ENCODE measurements around the gene LAS1L. TPM values are rescaled to one million over a fixed set of nuclear protein-coding genes. Genes with fewer than 3 reads are reported as not detected.

LAS1L gene
- total and polyA plus RNA-seq, 2 experiments from 2014 or later, result 21.3 to 25.0 TPM

- no peak overlapping the region for H3K27ac ChIP-seq
- H3K79me2 ChIP-seq (ENCODE audit: insufficient read depth), result no peaks in the 10 kb centered on the region
- H3K4me1 ChIP-seq (ENCODE audit: insufficient read depth), result no peaks in the 10 kb centered on the region
- no peak for DNase-seq
- H3K9ac ChIP-seq, result no peak overlapping the region
- H3K27me3 ChIP-seq (replicated peaks; ENCODE audit: insufficient read depth), result no peaks in the 10 kb centered on the region
- TF ChIP-seq EZH2 (IDR thresholded peaks at IDR 0.05; ENCODE audit: insufficient read depth, poor library complexity, severe bottlenecking), result no peak
- TF ChIP-seq EZH2phosphoT487 (IDR thresholded peaks at IDR 0.05; ENCODE audit: insufficient read depth, low read depth), result no peak
- no peaks in the 10 kb centered on the region for H3F3A ChIP-seq (ENCODE audit: insufficient read depth)
- no peak overlapping the region for H2AFZ ChIP-seq
- no peaks in the 10 kb centered on the region for H3K9me3 ChIP-seq (ENCODE audit: low read depth)
- WGBS, 2 experiments (ENCODE audit: low coverage in 1 of 2, low lambda C conversion rate in 2 of 2, missing lambda C conversion rate in 2 of 2), result 36 to 60% methylated on average over 3 of the region's 3 CpGs
- no peaks in the 10 kb centered on the region for H3K36me3 ChIP-seq (ENCODE audit: low read depth)
- H3K9me2 ChIP-seq (ENCODE audit: insufficient read depth), result no peaks in the 10 kb centered on the region
- H3K4me2 ChIP-seq (ENCODE audit: unreplicated experiment), result no peak overlapping the region
- in situ Hi-C loops (cut with MboI), result no loop called here
- H4K20me1 ChIP-seq (ENCODE audit: insufficient read depth), result no peaks in the 10 kb centered on the region
- no peak overlapping the region for H3K4me3 ChIP-seq
Observed at GRCh38 chrX:65516756-65517155, 17.8 kb downstream of the LAS1L start.

DNA sequence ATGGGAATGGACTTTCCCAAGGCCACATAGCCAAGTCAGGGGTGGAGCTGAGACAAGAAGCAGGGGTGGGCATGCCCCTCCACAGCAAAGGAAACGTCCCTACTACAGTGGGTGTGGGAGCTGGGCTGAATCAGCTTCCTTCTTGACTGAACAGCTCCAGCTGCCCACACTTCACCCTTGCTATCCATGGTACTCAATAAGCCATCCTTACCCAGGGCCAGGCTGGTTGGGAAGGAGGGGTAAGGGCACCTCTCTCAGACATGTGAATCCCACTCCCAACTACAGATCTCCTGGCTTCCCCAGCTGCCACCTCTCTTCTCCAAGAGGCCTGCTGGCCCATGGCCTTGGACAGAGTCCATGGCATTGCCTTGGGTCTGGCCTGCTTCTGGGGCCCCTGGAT, 21.0 kb downstream of the LAS1L start:
- no peaks in the 10 kb centered on the region for H3K4me1 ChIP-seq (ENCODE audit: insufficient read depth)
- no peaks in the 10 kb centered on the region for H4K20me1 ChIP-seq (ENCODE audit: insufficient read depth)
- TF ChIP-seq EZH2phosphoT487 (IDR thresholded peaks at IDR 0.05; ENCODE audit: insufficient read depth, low read depth), result no peak
- TF ChIP-seq EZH2 (IDR thresholded peaks at IDR 0.05; ENCODE audit: insufficient read depth, poor library complexity, severe bottlenecking), result no peak
- 0% methylated on average over 1 of the region's 1 CpG; no CpG with 5 or more reads in 1 of the 2 experiments for WGBS, 2 experiments (ENCODE audit: low coverage in 1 of 2, low lambda C conversion rate in 2 of 2, missing lambda C conversion rate in 2 of 2)
- in situ Hi-C loops (cut with MboI), result no loop called here
- H3K27ac ChIP-seq, result no peak overlapping the region
- H3K9ac ChIP-seq, result no peak overlapping the region
- no peaks in the 10 kb centered on the region for H3K9me2 ChIP-seq (ENCODE audit: insufficient read depth)
- H2AFZ ChIP-seq, result no peak overlapping the region
- H3K4me2 ChIP-seq (ENCODE audit: unreplicated experiment), result no peak overlapping the region
- no peak for DNase-seq
- H3K27me3 ChIP-seq (replicated peaks; ENCODE audit: insufficient read depth), result no peaks in the 10 kb centered on the region
- H3F3A ChIP-seq (ENCODE audit: insufficient read depth), result no peaks in the 10 kb centered on the region
- no peaks in the 10 kb centered on the region for H3K9me3 ChIP-seq (ENCODE audit: low read depth)
- no peak overlapping the region for H3K4me3 ChIP-seq
- H3K79me2 ChIP-seq (ENCODE audit: insufficient read depth), result no peaks in the 10 kb centered on the region
- H3K36me3 ChIP-seq (ENCODE audit: low read depth), result no peaks in the 10 kb centered on the region

DNA sequence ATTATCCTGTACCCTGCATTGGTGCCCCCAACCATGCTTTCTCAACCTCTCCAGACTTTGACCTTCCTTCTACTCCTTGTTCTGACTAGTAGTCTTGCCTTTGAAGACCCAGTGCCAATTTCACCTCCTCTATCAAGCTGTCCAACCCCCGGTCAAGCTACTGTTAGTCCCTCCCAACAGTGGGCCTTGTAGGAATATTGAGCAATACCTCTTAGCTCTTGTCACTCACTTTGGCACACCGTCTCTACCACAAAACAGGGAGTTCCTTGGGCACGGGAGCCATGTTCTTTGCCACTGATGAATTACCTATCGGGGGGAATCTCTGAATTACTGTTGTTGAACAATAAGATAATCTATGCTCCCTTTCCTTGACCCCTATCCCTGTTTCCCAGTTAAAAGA, 25.2 kb downstream of the LAS1L start:
- Histone ChIP-seq H4K20me1 (ENCODE audit: insufficient read depth) (no peaks in the 10 kb centered on the region), H3K9me2 (ENCODE audit: insufficient read depth) (no peaks in the 10 kb centered on the region), H3K9ac (no peak overlapping the region), H3K27me3 (replicated peaks; ENCODE audit: insufficient read depth) (no peaks in the 10 kb centered on the region), H2AFZ (no peak overlapping the region), H3K27ac (no peak overlapping the region), H3K9me3 (ENCODE audit: low read depth) (no peaks in the 10 kb centered on the region), H3F3A (ENCODE audit: insufficient read depth) (no peaks in the 10 kb centered on the region), H3K4me3 (no peak overlapping the region), H3K36me3 (ENCODE audit: low read depth) (no peaks in the 10 kb centered on the region), H3K79me2 (ENCODE audit: insufficient read depth) (no peaks in the 10 kb centered on the region), H3K4me2 (ENCODE audit: unreplicated experiment) (no peak overlapping the region), H3K4me1 (ENCODE audit: insufficient read depth) (no peaks in the 10 kb centered on the region)
- in situ Hi-C loops (cut with MboI), result no loop called here
- TF ChIP-seq EZH2phosphoT487 (IDR thresholded peaks at IDR 0.05; ENCODE audit: insufficient read depth, low read depth), result no peak
- no peak for TF ChIP-seq EZH2 (IDR thresholded peaks at IDR 0.05; ENCODE audit: insufficient read depth, poor library complexity, severe bottlenecking)
- 98% methylated on average over 4 of the region's 4 CpGs for WGBS, 2 experiments (ENCODE audit: low coverage in 1 of 2, low lambda C conversion rate in 2 of 2, missing lambda C conversion rate in 2 of 2)
- no peak for DNase-seq

GRCh38 chrX:65508851-65509250, 25.7 kb downstream of the LAS1L start:
- H3K9ac ChIP-seq, result no peak overlapping the region
- TF ChIP-seq EZH2 (IDR thresholded peaks at IDR 0.05; ENCODE audit: insufficient read depth, poor library complexity, severe bottlenecking), result no peak
- TF ChIP-seq EZH2phosphoT487 (IDR thresholded peaks at IDR 0.05; ENCODE audit: insufficient read depth, low read depth), result no peak
- no peak overlapping the region for H3K4me2 ChIP-seq (ENCODE audit: unreplicated experiment)
- no peaks in the 10 kb centered on the region for H3K9me3 ChIP-seq (ENCODE audit: low read depth)
- H3K9me2 ChIP-seq (ENCODE audit: insufficient read depth), result no peaks in the 10 kb centered on the region
- WGBS, 2 experiments (ENCODE audit: low coverage in 1 of 2, low lambda C conversion rate in 2 of 2, missing lambda C conversion rate in 2 of 2), result 98 to 100% methylated on average over 4 of the region's 4 CpGs
- H4K20me1 ChIP-seq (ENCODE audit: insufficient read depth), result no peaks in the 10 kb centered on the region
- no peak overlapping the region for H3K27ac ChIP-seq
- no peaks in the 10 kb centered on the region for H3K27me3 ChIP-seq (replicated peaks; ENCODE audit: insufficient read depth)
- in situ Hi-C loops (cut with MboI), result no loop called here
- H3F3A ChIP-seq (ENCODE audit: insufficient read depth), result no peaks in the 10 kb centered on the region
- no peak for DNase-seq
- no peak overlapping the region for H2AFZ ChIP-seq
- H3K4me1 ChIP-seq (ENCODE audit: insufficient read depth), result no peaks in the 10 kb centered on the region
- no peaks in the 10 kb centered on the region for H3K36me3 ChIP-seq (ENCODE audit: low read depth)
- no peak overlapping the region for H3K4me3 ChIP-seq
- no peaks in the 10 kb centered on the region for H3K79me2 ChIP-seq (ENCODE audit: insufficient read depth)

- Histone ChIP-seq H3F3A (ENCODE audit: insufficient read depth) (no peaks in the 10 kb centered on the region), H3K79me2 (ENCODE audit: insufficient read depth) (no peaks in the 10 kb centered on the region), H3K9ac (no peak overlapping the region), H3K4me1 (ENCODE audit: insufficient read depth) (no peaks in the 10 kb centered on the region), H2AFZ (no peak overlapping the region), H3K27me3 (replicated peaks; ENCODE audit: insufficient read depth) (no peaks in the 10 kb centered on the region), H3K9me2 (ENCODE audit: insufficient read depth) (no peaks in the 10 kb centered on the region), H3K27ac (no peak overlapping the region), H3K36me3 (ENCODE audit: low read depth) (no peaks in the 10 kb centered on the region), H3K4me3 (no peak overlapping the region), H3K4me2 (ENCODE audit: unreplicated experiment) (no peak overlapping the region), H3K9me3 (ENCODE audit: low read depth) (no peaks in the 10 kb centered on the region), H4K20me1 (ENCODE audit: insufficient read depth) (no peaks in the 10 kb centered on the region)
- TF ChIP-seq EZH2phosphoT487 (IDR thresholded peaks at IDR 0.05; ENCODE audit: insufficient read depth, low read depth), result no peak
- TF ChIP-seq EZH2 (IDR thresholded peaks at IDR 0.05; ENCODE audit: insufficient read depth, poor library complexity, severe bottlenecking), result no peak
- in situ Hi-C loops (cut with MboI), result no loop called here
- no peak for DNase-seq
- 89 to 97% methylated on average over 6 to 11 of the region's 11 CpGs for WGBS, 2 experiments (ENCODE audit: low coverage in 1 of 2, low lambda C conversion rate in 2 of 2, missing lambda C conversion rate in 2 of 2)
Observed at GRCh38 chrX:65502618-65503017, 32.0 kb downstream of the LAS1L start.
